Activated CD4-positive, alpha-beta T cell treated with anti-CD3 and anti-CD28 coated beads for 36 hours (primary cell): ENCODE measurements around the gene CHPF. TPM values are rescaled to one million over a fixed set of nuclear protein-coding genes. Genes with fewer than 3 reads are reported as not detected.

Source experiments
- ATAC-seq: fragments of 200-7000 bp; cut with Tn5 transposase; one replicate; pipeline ENCODE4 v1.10.0; 2021; ENCODE audit warnings: mild to moderate bottlenecking, moderate library complexity
- CTCF ChIA-PET: fragments of 350-600 bp; sonication (Branson Sonifier 250); formaldehyde crosslinking; loops from one replicate; lab custom pipeline; 2021; ENCODE audit warnings: antibody characterized with exemption; lab: Charles Lee
- POLR2A ChIA-PET: fragments of 350-600 bp; sonication (Branson Sonifier 250); formaldehyde crosslinking; loops from one replicate; lab custom pipeline; 2021; ENCODE audit warnings: antibody characterized with exemption, inconsistent platforms; lab: Charles Lee
- DNase-seq: peaks from one replicate; pipeline ENCODE4 v3.0.0-alpha.2; 2020
- H3K27ac Mint-ChIP-seq: one replicate; pipeline ENCODE4 v1.8.0; 2021; ENCODE audit warnings: mixed read lengths
- H3K27me3 Mint-ChIP-seq: one replicate; pipeline ENCODE4 v1.8.0; 2021; ENCODE audit warnings: mixed read lengths
- H3K36me3 Mint-ChIP-seq: one replicate; pipeline ENCODE4 v1.8.0; 2021; ENCODE audit warnings: low read depth, mixed read lengths
- H3K4me1 Mint-ChIP-seq: one replicate; pipeline ENCODE4 v1.8.0; 2021; ENCODE audit warnings: mixed read lengths
- H3K4me3 Mint-ChIP-seq: one replicate; pipeline ENCODE4 v1.8.0; 2021; ENCODE audit warnings: mild to moderate bottlenecking, moderate library complexity, mixed read lengths
- H3K9me3 Mint-ChIP-seq: one replicate; pipeline ENCODE4 v1.8.0; 2021; ENCODE audit warnings: low read depth, mixed read lengths
- intact Hi-C, 2 experiments: fragments of 100-400 bp; cut with DNase I in 1 of 2; cut with micrococcal nuclease in 1 of 2; formaldehyde crosslinking; loops; one replicate each; pipeline versions ENCODE4 v1.14.2 to v1.15.1; 2022 to 2024; cut with DNase I, micrococcal nuclease
- total RNA-seq, 2 experiments: library from RNA; stranded (reverse); gene quantifications; one replicate each; pipeline ENCODE4 v1.2.3, GENCODE V29; 2021

The CHPF gene
- total RNA-seq, 2 experiments from 2014 or later: 14.1 to 17.1 TPM

DNA sequence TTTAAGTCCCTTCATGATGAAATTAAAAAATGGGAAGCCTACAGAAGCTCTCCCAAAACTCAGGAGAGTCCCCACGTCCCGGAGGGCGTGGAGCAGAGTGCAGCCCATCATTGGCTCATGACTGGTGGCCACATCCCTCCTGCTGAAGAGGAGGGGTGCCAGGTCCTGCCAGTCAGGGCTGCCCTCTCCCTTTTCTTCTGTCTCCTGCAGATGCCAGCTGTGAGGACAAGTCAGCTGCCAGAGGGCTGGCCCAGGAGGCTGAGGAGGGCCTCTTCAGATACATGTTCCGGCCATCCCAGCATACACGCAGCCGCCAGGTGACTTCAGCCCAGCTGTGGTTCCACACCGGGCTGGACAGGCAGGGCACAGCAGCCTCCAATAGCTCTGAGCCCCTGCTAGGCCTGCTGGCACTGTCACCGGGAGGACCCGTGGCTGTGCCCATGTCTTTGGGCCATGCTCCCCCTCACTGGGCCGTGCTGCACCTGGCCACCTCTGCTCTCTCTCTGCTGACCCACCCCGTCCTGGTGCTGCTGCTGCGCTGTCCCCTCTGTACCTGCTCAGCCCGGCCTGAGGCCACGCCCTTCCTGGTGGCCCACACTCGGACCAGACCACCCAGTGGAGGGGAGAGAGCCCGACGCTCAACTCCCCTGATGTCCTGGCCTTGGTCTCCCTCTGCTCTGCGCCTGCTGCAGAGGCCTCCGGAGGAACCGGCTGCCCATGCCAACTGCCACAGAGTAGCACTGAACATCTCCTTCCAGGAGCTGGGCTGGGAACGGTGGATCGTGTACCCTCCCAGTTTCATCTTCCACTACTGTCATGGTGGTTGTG is 31.1 kb upstream of the CHPF start:
- Mint-ChIP-seq H3K27ac (no peak overlapping the region), H3K36me3 (no peaks in the 10 kb centered on the region), H3K4me1 (no peaks in the 10 kb centered on the region), H3K4me3 (no peak overlapping the region), H3K27me3 (peaks cover 22% of the 10 kb centered on the region), H3K9me3 (no peaks in the 10 kb centered on the region)
- DNase-seq (no peak), ATAC-seq (no peak)
- intact Hi-C loops: no loop called here
- CTCF ChIA-PET: interaction anchor here (0.6 kb wide), 1 partner anchor 110 kb away, joined by 3 read pairs; no protein-coding TSS in a partner anchor
- POLR2A ChIA-PET: no interaction called here

DNA sequence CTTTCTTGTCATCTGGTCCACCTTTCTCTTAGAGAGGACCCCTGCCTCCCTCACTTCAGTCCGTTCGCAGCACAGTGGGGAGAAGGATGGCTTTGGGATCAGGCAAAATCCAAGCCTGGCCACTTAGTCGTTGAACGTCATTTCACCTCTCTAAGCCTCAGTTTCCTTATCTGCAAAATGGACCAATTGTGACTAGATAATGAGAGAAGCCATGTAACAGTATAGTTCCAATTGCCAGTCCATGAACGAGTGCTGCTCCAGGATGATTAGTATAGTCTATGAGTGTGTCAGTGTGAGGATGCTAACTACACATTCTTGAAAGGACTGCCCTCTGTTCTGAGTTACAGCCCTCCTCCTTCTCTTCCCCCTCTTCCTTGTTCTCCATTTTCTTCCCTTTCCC is 29.6 kb upstream of the CHPF start:
- DNase-seq (no peak), ATAC-seq (no peak)
- no peaks in the 10 kb centered on the region for H3K36me3 Mint-ChIP-seq
- intact Hi-C loops: no loop called here
- H3K27me3 Mint-ChIP-seq: peaks cover 31% of the 10 kb centered on the region
- ChIA-PET CTCF (no interaction called here), POLR2A (no interaction called here)
- no peaks in the 10 kb centered on the region for H3K9me3 Mint-ChIP-seq
- H3K27ac Mint-ChIP-seq: no peak overlapping the region
- H3K4me1 Mint-ChIP-seq: no peaks in the 10 kb centered on the region
- no peak overlapping the region for H3K4me3 Mint-ChIP-seq

DNA sequence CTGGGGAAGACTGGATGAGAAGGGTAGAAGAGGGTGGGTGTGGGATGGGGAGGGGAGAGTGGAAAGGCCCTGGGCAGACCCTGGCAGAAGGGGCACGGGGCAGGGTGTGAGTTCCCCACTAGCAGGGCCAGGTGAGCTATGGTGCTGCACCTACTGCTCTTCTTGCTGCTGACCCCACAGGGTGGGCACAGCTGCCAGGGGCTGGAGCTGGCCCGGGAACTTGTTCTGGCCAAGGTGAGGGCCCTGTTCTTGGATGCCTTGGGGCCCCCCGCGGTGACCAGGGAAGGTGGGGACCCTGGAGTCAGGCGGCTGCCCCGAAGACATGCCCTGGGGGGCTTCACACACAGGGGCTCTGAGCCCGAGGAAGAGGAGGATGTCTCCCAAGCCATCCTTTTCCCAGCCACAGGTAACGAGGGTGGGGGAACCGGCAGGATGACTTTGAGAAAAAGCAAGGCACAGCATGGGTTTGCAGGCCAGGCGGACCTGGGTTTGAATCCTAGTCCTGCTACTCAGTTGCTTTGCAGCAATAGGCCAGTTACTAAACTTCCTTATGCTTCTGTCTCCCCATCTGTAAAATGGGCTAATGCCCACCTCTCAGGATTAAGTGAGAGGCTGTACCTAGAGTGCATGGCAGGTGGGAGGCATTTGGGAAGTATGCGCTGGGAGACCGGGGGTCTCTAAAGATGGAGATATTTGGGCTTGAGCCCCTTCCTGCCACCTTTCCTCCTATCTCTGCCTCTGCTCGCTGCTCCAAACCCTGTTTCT is 28.8 kb upstream of the CHPF start, which contains the start of gene INHA:
INHA (plus strand) TSS at position 74 of the 765 bp plus-strand sequence; CDS start at position 139, 65 bp downstream.
- ChIA-PET CTCF (interaction anchor here (0.7 to 1.4 kb wide), 2 partner anchors 12 to 29 kb away, joined by 3 to 6 read pairs; partner anchors contain the start of gene CHPF), POLR2A (no interaction called here)
- Mint-ChIP-seq H3K27me3 (peaks cover 34% of the 10 kb centered on the region), H3K27ac (no peak within 1 kb of the TSS), H3K36me3 (no peaks in the 10 kb centered on the region), H3K4me1 (no peaks in the 10 kb centered on the region), H3K9me3 (no peaks in the 10 kb centered on the region), H3K4me3 (no peak within 1 kb of the TSS)
- ATAC-seq: no peak
- DNase-seq: no peak
- intact Hi-C loops: no loop called here

DNA sequence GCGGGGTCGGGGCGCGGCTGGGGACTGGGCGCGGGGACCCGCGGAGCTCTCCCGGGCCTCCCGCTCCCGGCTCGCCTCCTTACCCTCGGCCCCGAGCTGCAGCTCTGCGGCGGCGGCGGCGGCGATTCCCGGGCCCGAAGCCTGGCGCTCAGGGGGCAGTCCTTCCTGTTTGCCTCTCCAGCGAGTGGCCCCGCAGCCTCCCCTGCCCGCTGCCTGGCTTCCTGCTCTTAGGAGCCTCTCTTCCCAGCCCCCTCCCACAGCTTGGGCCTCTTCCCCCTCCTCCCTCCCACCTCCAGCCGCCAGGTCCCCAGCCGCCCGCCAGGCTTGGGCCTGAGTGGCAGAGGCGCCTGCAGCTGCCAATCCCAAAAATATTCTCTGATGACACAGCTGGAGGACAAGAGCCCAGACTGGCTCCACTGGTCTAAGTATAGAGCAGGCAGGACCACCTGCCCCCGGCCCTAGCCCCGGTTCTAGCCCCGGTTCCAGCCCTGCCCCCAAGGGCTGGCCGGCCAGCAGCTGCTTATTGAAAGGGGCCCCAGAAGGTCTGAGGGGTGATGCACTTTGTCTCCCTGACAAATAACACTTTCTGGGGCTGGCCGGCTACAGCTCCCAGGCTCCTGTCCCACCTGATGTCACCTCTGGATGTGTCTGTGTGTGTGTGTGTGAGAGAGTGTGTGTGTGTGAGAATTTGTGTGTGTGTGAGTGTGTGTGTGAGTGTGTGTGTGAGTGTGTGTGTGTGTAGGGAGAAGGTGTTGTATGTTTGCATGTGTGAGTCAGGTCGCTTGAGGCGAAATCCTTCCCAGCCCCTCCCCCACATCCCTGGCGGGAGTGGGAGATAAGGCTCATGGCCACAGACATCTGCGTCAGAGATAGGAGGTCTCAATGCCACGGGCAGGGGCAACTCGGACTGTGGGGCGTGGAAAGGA is 28.0 kb upstream of the CHPF start, which contains the start of gene OBSL1:
OBSL1 (minus strand) TSS at position 229 of the 926 bp plus-strand sequence. CDS start 307 bp downstream, outside the sequence.
- POLR2A ChIA-PET: interaction anchor here (0.5 kb wide), 1 partner anchor 22 kb away, joined by 9 read pairs; no protein-coding TSS in a partner anchor
- ATAC-seq (no peak), DNase-seq (peak; percentile 21)
- Mint-ChIP-seq H3K4me1 (no peaks in the 10 kb centered on the region), H3K4me3 (peak within 1 kb of the TSS; percentile 43), H3K27me3 (peaks cover 32% of the 10 kb centered on the region), H3K36me3 (no peaks in the 10 kb centered on the region), H3K27ac (no peak within 1 kb of the TSS), H3K9me3 (no peaks in the 10 kb centered on the region)
- CTCF ChIA-PET: interaction anchor here (0.5 to 1.4 kb wide), 6 partner anchors 11 to 71 kb away, joined by 3 to 6 read pairs (median 3); partner anchors contain the start of gene CHPF
- intact Hi-C loops: loop anchor here in 1 of 2 experiments (2.0 kb wide), 1 partner anchor 25 kb away; the partner anchor contains the start of gene STK11IP

GRCh38 chr2:219570924-219571310 is 27.3 kb upstream of the CHPF start:
- H3K36me3 Mint-ChIP-seq: no peaks in the 10 kb centered on the region
- CTCF ChIA-PET: interaction anchor here (0.5 to 1.4 kb wide), 5 partner anchors 10 to 72 kb away, joined by 3 to 6 read pairs (median 3); no protein-coding TSS in a partner anchor
- no peaks in the 10 kb centered on the region for H3K4me1 Mint-ChIP-seq
- ATAC-seq (peak; percentile 28), DNase-seq (no peak)
- H3K27ac Mint-ChIP-seq: no peak overlapping the region
- peak overlapping the region; percentile 43 for H3K4me3 Mint-ChIP-seq
- intact Hi-C loops: loop anchor here in 1 of 2 experiments (2.0 kb wide), 1 partner anchor 26 kb away; the partner anchor contains the start of gene STK11IP
- no peaks in the 10 kb centered on the region for H3K9me3 Mint-ChIP-seq
- H3K27me3 Mint-ChIP-seq: peaks cover 32% of the 10 kb centered on the region
- POLR2A ChIA-PET: interaction anchor here (0.5 kb wide), 1 partner anchor 22 kb away, joined by 9 read pairs; no protein-coding TSS in a partner anchor

DNA sequence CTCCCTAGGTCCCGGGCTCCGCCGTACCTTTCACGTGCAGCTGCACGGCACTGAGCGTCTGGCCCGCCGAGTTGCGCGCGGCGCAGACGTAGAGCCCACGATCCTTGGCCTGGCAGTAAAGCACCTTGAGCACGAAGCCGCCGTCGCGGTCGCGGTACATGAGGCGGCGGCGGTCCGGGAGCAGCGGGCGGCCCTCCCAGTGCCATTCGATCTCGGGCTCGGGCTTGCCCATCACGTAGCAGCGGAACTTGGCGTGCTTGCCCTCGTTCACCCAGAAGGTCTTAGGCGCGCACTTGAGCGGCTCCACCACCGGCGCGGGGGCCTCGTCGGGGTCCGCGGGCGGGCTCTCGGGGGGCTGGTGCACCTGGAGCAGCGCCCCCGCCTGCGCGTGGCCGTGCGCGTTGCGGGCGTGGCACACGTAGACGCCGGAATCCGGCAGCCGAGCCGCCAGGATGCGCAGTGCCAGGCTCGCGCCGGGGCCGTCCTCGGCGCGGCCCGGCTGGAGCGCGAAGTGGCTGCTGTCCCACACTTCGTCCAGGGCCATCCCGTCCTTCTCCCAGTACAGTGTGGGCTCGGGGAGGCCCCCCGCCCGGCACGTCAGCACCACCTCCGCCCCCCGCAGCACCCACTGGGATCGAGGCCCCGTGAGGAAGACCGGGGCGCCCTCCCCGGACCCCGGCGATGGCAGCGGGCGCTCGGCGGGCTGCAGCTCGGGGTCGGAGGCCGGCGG is 26.8 kb upstream of the CHPF start:
- no peaks in the 10 kb centered on the region for H3K9me3 Mint-ChIP-seq
- ATAC-seq: peak; percentile 70
- no peaks in the 10 kb centered on the region for H3K4me1 Mint-ChIP-seq

GRCh38 chr2:219569635-219570034 is 26.0 kb upstream of the CHPF start:
- Mint-ChIP-seq H3K36me3 (no peaks in the 10 kb centered on the region), H3K27me3 (peaks cover 28% of the 10 kb centered on the region), H3K9me3 (no peaks in the 10 kb centered on the region), H3K4me1 (no peaks in the 10 kb centered on the region), H3K4me3 (no peak overlapping the region), H3K27ac (no peak overlapping the region)
- ATAC-seq (no peak), DNase-seq (no peak)
- POLR2A ChIA-PET: no interaction called here
- CTCF ChIA-PET: interaction anchor here (1.0 kb wide), 1 partner anchor 28 kb away, joined by 3 read pairs; the partner anchor contains the start of gene STK11IP
- intact Hi-C loops: loop anchor here in 1 of 2 experiments (2.0 kb wide), 1 partner anchor 27 kb away; the partner anchor contains the start of gene STK11IP

More for the DNA sequence above, 26.8 kb upstream of the CHPF start:
- Mint-ChIP-seq H3K36me3 (no peaks in the 10 kb centered on the region), H3K27me3 (peaks cover 30% of the 10 kb centered on the region), H3K4me3 (peak overlapping the region; percentile 43), H3K27ac (no peak overlapping the region)
- ChIA-PET CTCF (interaction anchor here (0.5 to 1.2 kb wide), 2 partner anchors 11 to 27 kb away, joined by 3 to 5 read pairs; no protein-coding TSS in a partner anchor), POLR2A (no interaction called here)
- peak; percentile 34 for DNase-seq
- intact Hi-C loops: loop anchor here in 1 of 2 experiments (2.0 kb wide), 1 partner anchor 26 kb away; the partner anchor contains the start of gene STK11IP

GRCh38 chr2:219569041-219569440 is 25.4 kb upstream of the CHPF start:
- H3K27me3 Mint-ChIP-seq: peaks cover 28% of the 10 kb centered on the region
- ATAC-seq: no peak

GRCh38 chr2:219567791-219568361 is 24.3 kb upstream of the CHPF start:
- CTCF ChIA-PET: no interaction called here
- no peaks in the 10 kb centered on the region for H3K4me1 Mint-ChIP-seq
- H3K4me3 Mint-ChIP-seq: no peak overlapping the region
- ATAC-seq (no peak), DNase-seq (no peak)
- H3K36me3 Mint-ChIP-seq: no peaks in the 10 kb centered on the region
- H3K9me3 Mint-ChIP-seq: no peaks in the 10 kb centered on the region
- intact Hi-C loops: no loop called here
- H3K27me3 Mint-ChIP-seq: peaks cover 26% of the 10 kb centered on the region
- no peak overlapping the region for H3K27ac Mint-ChIP-seq
- POLR2A ChIA-PET: no interaction called here

More at GRCh38 chr2:219569041-219569440, 25.4 kb upstream of the CHPF start:
- no peaks in the 10 kb centered on the region for H3K4me1 Mint-ChIP-seq
- POLR2A ChIA-PET: no interaction called here
- H3K9me3 Mint-ChIP-seq: no peaks in the 10 kb centered on the region
- no peak overlapping the region for H3K27ac Mint-ChIP-seq
- DNase-seq: no peak
- CTCF ChIA-PET: interaction anchor here (0.7 to 1.0 kb wide), 2 partner anchors 9 to 28 kb away, joined by 3 to 4 read pairs; partner anchors contain the start of gene STK11IP
- H3K36me3 Mint-ChIP-seq: no peaks in the 10 kb centered on the region
- H3K4me3 Mint-ChIP-seq: no peak overlapping the region
- intact Hi-C loops: no loop called here
